ENCODE data around the gene NOLC1.

GRCh38 chr10:102119417-102120141 is 32.6 kb upstream of the NOLC1 start:
- TF ChIP-seq CTCF (IDR thresholded peaks at IDR 0.05) (no peak), POLR2A (IDR thresholded peaks at IDR 0.05) (peak in 1 of 2 donors; percentile 13), POLR2AphosphoS5 (IDR thresholded peaks at IDR 0.05) (no peak), EP300 (IDR thresholded peaks at IDR 0.05) (no peak)

Measured in suprapubic skin (tissue), 4 donors.